Activated CD4-positive, alpha-beta T cell treated with anti-CD3 and anti-CD28 coated beads for 1 hour (primary cell): Measurements from ENCODE around the gene PSG6.
"Not testable (repeated sequence)": the region's sequence is repeated elsewhere in the genome, so short reads cannot be mapped to it uniquely, and the experiment has no call there.

ENCODE experiments used
- DNase-seq: peaks from one replicate; pipeline ENCODE4 v3.0.0-alpha.2; 2020

PSG6 gene

DNA sequence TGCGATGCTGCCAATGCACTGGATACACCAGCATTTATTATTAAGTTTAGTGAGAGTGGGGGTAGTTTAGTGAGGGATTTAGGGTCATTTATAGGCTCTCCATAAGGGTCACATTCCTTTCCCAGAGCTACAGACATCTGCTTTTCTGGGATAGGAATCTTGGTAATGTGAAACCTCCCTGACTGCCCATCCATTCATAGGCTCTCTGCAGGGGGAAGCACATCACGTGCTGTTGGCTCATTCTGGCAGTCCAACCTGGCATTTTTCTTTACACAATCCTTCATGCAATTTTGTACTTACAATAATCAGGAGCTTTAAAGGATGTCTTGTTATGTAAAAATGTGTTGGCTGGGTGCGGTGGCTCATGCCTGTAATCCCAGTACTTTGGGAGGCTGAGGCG lies 17.1 kb downstream of the PSG6 start:
- DNase-seq = not testable (repeated sequence)

DNA sequence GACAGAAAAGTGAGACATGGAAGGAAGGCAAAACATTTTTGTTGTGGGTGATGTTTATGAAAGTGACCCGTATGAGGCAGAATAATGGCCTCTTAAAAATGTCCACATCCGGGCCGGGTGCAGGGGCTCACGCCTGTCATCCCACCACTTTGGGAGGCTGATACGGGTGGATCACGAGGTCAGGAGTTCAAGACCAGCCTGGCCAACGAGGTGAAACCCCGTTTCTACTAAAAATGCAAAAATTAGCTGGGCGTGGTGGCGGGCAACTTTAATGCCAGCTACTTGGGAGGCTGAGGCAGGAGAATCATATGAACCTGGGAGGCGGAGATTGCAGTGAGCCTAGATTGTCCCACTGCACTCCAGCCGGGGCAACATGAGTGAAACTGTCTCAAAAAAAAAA lies 18.0 kb downstream of the PSG6 start:
- DNase-seq = not testable (repeated sequence)

DNA sequence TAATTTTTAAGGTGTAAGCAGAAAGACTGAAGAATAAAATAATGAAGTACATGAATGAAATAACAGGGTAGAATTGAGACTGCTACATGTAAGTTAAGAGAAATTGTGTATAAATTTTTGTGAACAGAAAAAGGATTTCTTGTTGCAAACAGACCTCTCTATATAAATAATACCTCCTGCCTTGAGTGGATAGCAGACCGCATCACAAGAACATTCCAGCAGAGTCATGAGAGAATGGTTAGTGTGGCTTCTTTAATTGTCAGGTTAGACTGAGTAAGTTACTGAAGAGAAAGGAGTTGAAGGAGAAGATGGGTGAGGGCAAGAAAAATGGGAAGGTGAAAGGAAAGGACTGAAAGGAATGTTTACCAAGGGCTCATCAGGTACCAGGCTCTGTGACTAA lies 18.6 kb downstream of the PSG6 start:
- DNase-seq = not testable (repeated sequence)

DNA sequence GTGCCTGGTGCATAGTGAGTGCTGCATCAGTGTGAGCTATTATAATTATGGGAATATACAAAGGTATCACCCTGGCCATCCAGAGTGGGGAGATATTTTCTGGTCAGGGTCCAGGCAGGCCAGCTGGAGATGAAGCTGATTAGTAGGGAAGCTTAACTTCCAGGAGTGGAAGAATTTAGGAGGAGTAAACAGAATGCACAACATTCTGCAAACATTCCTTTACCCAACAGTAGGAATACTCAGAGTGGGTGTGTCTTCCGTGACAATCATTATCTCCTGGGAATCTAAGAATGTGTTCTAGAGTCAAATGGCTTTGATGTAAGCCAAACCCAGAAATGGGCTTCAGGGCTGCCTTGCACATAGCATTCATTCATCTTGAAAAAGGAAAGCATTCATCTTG lies 19.0 kb downstream of the PSG6 start:
- DNase-seq = not testable (repeated sequence)

DNA sequence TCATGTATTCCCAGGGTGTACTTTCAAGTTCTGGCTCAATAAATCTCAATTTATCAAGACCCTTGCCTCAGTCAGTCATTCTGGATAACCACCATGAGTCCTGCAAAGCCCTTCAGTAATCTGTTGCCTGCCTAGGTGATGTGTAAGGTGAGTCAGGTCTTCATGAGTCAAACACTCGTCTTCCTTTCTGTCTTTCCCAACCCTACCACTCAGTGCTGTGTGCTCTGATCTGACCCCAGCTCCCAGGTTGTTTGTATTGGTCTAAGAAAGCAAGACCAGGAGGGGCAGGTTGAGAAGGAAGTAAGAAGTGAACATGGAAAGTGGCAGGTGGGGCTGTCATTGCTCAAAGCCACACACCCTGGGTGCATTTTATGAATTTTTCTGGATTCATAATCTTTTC lies 20.0 kb downstream of the PSG6 start:
- not testable (repeated sequence) for DNase-seq

DNA sequence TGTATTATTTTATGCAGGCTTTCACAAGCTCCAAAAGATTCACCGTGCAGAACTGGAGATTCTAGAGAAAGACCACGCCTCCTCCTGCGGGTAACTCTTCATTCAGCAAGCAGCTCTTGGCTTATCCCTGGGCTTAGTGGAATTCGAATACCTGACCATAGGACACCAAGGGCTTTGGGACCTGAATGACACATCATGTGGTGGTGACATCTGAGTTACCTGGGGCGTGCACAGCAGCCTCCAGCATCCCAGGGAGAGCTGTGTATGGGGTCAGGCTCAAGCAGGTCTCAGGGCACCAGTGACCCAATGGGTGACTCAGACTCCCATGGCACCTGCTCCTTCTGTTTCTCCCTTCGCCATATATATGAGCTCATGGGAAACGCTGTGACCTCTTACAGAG lies 27.2 kb downstream of the PSG6 start:
- not testable (repeated sequence) for DNase-seq

DNA sequence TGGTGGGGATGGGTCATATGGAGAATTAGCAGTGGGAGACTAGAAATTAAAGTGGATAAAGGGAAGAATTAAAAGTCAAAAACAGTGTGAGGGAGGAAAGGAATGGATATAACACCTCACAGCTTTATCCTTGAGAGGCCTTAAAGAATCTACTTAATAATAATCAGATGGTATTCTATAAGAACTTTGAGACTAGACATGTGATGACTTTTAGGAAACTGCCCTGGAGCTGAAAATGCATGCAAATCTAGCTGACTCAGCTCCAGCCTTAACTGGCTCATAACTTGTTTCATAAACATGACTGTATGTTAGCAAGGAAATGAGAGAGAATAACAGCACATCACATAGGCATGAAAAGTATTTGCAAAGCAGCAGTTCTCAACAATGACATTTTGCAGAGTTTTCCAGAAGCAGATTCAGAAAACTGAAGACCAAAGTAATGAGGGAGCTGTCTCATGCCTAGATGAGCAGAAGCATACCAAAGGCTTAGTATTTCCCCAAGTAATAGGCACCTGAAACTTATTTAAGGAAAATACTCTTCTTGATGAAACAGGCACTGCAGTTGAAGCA lies 29.7 kb downstream of the PSG6 start:
- not testable (repeated sequence) for DNase-seq

DNA sequence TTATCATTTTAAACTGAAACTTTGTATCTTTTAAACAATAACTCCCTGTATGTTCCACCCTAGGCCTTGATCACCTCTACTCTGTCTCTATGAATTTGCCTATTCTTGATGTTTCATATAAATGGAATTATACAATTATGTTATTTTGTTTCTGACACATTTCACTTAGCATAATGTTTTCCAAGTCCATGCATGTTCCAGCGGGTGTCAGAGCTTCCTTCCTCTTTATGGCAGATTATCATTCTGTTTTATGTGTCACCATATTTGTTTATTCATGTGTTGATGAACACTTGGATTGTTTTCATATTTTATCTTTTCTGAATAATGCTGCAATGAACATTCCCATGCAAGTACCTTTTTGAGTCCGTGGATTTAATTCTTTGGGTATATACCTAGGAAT lies 35.0 kb downstream of the PSG6 start:
- not testable (repeated sequence) for DNase-seq

DNA sequence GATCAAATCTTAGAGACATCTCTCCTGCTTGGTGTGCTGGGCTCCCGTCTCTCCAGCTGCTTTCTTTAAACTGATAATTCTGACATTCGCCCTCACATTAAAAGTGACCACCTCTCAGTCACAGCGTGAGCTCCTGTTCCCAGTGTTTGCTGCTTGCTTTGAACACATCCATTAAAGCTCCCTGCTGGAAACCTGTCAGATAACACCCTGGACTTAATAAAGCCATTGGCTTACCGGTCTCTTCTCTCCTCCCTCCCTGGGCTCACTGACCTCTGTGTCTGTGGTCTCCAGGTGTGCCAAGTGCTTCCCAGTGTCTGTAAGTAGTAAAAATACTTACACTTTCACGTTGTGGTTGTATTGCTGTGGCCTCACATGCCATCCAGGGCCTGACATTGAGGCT lies 35.7 kb downstream of the PSG6 start:
- DNase-seq = not testable (repeated sequence)

DNA sequence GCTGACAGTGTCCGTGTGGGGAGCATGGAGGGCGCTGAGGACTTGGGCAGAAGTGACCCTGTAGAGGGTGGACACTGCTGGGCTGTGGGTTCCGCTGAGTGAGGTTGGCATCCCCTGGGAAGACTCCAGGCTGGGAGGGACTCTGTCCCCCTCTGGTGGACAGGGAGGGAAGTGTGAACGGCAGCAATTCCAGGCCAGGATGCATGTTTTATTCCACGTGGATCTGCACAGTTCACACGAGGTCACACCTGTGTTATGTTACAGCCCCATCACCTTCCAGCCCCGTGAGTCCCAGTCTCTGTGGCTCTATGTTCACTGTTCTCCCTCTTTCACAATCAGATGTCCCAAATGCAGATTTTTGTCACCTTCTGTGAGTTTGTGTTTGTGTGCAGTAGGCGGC lies 36.4 kb downstream of the PSG6 start:
- not testable (repeated sequence) for DNase-seq

DNA sequence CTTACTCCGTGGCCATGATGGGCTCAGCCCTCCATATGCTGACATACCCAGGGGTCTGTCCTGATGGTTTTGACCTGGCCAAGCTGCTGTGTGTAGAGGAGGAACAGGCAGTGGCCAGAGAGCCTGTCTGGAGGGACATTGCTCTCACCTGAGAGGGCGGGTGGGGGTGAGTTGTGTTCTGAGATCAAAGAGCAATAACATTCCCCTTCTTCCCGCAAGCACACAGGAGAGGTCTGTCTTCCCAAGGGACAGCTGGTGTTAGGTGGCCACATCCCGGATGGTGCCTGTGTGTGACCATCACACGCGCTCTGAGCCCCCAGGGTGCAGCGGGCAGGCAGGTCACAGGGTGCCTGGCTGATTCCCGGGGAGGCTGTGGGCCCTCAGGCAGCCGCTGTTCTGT lies 37.1 kb downstream of the PSG6 start:
- DNase-seq = not testable (repeated sequence)

DNA sequence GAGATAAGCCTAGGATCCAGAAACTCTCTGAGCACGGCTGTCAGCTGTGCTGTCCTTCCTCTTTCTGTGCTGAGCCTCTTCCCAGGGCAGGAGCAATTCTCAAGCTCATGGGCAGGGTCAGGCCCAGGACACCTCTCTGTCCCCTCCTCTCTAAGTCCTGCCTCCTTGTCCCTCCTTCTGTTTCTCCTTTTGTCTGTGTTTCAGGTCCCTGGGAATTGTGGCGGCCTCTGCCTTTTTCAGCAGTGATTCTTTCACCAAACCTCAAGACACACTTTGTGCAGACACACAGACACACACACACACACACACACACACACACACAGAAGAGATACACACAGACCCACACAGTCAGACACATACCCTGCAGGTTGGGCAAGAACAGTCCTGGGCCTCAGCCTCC lies 38.1 kb downstream of the PSG6 start, which contains the start of gene PSG1:
TSS of gene PSG1 (minus strand) at position 101 of the 400 bp plus-strand sequence. CDS start 132 bp downstream, outside the sequence.
- no peak for DNase-seq

DNA sequence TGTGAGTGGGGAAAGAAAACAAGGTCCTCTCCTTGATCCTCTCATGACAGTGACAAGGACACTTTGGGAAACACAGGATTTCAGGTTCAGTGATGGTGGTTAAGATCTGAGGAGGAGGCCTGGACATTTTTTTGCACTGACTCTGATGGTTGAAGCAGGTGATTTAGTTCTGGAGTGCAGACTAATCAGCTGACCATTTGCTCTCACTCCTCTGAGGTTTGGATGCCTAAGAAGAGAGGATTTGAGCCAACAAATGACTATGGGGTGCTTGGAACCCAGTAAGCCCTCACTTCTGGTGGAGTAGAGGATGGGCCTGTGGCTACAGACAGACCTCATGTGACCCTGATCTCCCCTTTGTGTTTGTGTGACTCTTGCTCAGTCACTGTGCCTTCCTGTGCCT lies 41.1 kb downstream of the PSG6 start:
- not testable (repeated sequence) for DNase-seq

DNA sequence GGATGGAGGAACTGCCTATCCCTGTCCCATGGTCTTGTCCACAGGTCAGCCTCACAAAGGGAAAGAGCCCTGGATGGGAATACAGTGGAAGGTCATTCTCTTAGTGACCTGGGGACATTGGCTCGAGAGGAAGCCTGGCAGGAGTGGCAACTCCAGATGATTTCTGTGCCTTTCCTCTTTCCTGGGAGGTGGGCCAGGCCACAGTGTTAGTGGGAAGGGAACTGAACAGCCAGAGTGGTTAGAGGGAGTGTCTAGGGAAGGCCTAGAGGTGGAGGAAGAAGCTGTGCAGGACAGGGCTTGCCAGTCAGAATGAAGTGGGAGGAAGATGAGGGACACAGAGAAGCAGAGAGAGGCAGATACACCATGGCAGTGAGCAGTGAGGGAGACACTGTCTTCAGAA lies 41.8 kb downstream of the PSG6 start:
- DNase-seq = not testable (repeated sequence)

DNA sequence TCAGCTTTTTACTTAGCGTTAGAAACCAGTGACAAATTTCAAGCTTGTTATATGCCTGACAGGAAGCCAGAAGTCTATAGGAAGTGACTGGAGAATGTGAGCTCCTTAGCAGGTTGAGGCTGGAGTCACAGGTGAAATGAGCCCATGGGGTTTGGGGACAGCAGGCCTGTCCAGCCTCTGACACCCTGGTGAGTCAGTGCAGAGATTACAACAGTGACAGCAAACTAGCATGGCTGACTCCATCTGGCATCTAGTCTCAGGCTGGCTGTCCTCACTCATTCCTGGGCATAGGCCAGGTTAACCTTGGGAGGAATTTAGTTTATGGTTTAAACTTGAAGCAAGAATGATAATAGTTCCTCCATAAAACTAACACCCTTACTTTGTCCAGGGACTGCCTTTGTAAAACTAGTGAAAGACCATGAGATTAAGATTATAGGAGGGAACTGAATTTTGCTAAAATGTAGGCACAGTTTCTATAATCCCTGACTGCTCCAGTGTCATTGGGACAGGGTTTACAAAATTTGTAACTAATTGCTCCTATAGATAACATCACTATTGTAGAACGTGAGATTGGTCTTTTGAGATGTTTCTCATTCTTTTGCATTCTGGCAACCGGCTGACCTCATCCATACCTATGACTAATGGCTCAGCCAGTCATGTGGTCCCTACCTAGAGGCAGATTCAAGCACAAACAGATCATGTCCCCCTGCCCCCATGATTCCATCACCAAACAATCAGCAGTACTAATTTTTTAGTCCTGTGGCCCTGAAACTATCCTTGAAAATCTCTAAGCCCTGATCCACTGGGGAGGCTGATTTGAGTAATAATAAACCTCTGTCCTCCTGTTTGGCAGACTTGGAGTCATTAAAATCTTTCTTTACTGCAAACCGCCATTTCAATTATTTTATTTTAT lies 42.5 kb downstream of the PSG6 start:
- DNase-seq = not testable (repeated sequence)

DNA sequence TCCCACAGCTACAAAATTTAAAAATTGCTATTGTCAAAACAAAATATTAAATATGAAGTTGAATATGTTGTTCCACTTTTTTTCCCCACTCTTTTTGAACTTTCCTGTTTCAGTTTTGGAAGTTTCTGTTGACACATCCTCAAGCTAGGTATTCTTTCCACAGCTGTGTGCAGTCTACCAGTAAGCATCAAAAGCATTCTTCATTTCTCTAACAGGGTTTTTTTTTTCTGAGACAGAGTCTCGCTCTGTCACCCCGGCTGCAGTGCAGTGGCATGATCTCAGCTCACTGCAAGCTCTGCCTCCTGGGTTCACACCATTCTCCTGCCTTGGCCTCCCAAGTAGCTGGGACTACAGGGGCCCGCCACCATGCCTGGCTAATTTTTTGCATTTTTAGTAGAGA lies 43.6 kb downstream of the PSG6 start:
- not testable (repeated sequence) for DNase-seq

DNA sequence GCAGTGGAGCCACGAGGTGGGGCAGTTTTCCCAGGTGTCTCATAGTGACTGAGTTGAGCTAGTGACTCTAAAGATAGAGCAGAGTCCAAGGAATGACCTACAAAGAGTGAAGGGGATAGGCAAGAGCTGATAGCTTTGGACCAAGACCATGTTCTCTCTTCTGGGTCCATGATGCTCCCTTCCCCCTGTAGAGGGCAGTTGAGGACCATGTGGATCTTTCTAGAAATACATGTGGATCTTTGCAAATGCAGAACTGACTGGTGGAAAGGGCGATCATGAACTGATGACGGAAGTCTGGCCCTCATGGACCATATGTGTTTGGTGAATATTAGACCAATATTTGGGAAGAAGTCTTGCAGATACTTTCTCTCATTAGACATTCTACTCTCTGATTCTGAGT lies 45.1 kb downstream of the PSG6 start:
- no peak for DNase-seq

DNA sequence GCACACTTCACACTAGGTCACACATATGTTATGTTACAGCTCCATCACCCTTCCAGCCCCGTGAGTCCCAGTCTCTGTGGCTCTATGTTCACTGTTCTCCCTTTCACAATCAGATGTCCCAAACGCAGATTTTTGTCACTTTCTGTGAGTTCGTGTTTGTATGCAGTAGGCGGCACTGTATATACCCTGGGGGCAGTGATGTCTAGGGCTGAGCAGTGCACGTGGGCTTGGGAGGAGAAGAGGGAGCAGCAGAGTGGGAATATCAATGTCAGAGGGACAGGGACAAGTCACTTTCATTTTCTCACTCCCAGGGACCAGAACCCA lies 60.2 kb downstream of the PSG6 start:
- DNase-seq = no peak

DNA sequence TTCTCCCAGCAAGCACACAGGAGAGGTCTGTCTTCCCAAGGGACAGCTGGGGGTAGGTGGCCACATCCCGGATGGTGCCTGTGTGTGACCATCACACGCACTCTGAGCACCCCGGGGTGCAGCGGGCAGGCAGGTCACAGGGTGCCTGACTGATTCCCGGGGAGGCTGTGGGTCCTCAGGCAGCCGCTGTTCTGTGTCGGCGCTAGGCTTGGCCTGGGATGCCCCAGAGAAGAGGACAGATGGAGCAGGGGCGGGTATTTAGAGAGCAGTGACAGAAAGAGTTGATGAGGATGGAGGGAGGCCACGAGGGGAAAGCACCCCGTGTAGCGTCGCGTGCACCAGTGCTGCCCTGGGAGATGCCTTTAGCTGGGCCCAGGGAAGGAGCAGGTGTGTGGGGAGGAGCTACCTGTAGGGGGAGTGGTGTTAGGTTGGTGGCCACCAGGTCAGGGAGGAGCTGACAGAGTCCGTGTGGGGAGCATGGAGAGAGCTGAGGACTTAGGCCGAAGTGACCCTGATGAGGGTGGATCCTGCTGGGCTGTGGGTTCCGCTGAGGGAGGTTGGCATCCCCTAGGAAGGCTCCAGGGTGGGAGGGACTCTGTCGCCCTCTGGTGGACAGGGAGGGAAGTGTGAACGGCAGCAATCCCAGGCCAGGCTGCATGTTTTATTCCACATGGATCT lies 60.7 kb downstream of the PSG6 start:
- DNase-seq = not testable (repeated sequence)

DNA sequence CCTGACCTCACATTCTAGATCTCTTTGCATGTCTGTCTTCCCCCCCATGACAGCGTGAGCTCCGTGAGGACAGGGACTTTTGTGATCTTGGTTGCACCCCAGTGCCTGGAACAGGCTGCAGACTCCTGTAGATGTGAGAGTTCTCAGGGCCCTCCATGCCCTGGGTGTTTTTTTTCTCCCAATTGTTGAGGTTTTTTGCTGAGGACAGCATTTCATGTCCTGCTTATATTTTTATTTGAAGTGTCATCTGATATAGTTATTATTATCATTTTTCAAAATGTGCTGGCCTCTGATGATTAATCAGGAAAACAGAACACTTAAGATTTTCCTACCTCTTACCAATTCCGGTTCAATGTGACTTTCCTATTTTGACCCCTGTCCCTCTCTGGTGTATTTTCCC lies 62.9 kb downstream of the PSG6 start:
- DNase-seq = not testable (repeated sequence)

DNA sequence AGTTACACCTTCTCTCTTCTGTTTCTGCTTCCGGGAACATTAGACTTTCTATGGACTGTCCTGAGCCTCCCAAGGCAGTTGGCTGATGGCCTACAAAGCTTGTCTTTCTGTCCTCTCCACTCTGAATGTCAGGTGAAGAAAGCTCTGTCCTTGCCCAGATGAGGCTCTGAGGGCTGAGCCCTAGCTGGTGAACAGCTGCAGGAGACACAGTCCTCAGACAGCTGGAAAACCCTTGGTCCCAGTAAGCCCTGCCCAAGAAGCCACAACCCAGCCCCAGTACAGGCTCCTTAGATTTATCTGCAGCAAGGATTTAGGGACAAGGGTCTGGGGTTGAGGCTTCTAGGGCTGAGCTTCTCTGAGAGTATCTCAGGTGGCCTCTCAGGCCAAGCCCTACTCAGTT lies 64.5 kb downstream of the PSG6 start:
- DNase-seq = not testable (repeated sequence)

DNA sequence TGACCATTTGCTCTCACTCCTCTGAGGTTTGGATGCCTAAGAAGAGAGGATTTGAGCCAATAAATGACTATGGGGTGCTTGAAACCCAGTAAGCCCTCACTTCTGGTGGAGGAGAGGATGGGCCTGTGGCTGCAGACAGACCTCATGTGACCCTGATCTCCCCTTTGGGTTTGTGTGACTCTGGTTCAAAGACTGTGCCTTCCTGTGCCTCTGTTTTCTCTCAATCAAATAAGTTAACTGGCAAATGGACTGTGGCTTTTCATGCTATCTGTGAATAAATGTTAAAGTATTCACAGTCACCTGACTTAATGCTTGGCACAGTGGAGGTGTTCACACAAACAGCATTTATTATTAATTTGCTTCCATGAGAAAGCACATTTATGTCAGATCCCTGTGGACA lies 64.9 kb downstream of the PSG6 start:
- not testable (repeated sequence) for DNase-seq
